Hematopoietic multipotent progenitor cell treated with erythropoietin and hydrocortisone succinate and interleukin-3 and kit ligand, for 17 days (in vitro differentiated cells): ENCODE results near the gene VSTM2L.
"Not testable (repeated sequence)": the region's sequence is repeated elsewhere in the genome, so short reads cannot be mapped to it uniquely, and the experiment has no call there.

Source experiments
- DNase-seq: peaks from one replicate; pipeline ENCODE4 v3.0.0-alpha.2; 2015; ENCODE audit warnings: low spot score

The VSTM2L gene, protein sequence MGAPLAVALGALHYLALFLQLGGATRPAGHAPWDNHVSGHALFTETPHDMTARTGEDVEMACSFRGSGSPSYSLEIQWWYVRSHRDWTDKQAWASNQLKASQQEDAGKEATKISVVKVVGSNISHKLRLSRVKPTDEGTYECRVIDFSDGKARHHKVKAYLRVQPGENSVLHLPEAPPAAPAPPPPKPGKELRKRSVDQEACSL

DNA sequence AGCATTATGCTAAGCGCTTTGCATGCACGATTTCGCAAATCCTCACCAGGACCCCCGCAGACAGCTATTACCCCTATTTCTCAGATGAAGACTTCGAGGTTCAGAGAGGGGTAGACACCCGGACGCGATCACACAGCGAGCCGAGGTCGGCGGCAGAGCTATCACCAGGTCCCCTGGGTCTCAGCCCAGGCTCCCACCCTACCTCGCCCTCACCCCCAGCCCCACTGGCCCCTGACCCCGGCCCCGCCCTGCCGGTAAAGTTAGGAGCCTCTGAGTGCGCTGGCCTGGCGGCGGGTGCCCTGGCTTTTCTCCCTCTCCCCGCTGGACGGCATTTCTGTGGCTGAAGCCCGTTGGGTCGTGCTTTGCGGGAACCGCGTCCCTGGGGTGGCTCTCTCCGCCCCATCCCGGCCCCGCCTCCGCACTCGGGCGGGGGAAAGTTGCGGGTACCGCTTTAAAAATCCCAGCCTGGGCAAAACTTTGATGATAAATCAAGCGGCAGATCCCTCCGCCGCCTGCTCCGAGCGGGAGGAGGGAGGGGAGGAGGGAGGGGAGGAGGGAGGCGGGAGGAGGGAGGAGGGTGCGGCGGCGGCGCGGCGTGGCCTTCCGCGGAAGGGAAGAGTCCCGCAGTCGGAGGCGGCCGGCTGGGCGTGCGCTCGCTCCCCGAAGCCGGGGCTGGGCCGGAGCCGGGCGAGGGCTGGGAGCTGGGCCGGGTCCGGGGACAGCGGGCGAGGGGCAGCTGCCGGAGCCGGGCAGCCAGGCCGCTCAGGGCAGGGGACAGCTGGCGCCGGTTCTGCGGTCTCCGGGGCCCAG is at the start of gene VSTM2L:
Gene VSTM2L, plus strand, starts transcription at position 624 of the 810 bp plus-strand sequence. CDS start 224 bp downstream, outside the sequence.
- DNase-seq: no peak

DNA sequence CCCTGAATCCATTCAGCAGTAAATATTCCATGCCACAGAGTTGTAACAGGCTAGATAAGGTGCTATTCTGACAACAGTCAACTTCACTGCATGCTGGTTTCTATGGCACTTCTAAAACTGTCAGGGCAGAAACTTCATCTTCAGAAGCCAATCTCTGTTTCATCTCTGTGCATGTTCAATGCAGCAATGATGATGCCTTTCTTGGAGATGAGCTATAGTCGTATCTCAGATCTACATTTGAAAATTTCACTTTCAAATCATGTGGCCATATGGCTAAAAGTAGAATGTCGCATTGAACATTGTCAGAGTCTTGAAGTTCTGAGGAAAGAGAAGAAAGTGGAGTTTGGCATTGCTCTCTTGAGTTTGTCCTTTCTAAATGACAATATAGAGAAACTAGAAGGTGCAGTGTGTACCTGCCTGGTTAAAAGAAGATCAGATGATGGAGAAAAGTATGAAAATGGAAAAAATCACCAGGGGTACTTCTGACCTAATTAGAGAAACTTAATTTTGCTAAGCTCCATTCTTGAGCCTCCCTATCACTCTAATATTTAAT is 49.0 kb upstream of the VSTM2L start:
- no peak for DNase-seq

DNA sequence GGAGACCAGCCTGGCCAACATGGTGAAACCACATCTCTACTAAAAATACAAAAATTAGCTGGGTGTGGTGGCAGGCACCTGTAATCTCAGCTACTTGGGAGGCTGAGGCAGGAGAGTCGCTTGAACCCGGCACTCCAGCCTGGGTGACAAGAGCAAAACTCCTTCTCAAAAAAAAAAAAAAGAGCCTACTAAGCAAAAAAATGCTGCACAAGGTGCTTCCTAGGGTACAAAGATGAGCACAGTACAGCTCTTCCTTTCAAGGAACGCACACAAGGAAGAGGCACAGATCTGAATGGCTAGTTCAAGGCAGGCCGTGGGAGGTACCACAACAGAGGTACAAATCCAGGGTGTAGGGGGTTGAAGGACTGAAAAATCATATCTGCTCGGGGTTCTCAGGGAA is 46.9 kb upstream of the VSTM2L start:
- DNase-seq: not testable (repeated sequence)

DNA sequence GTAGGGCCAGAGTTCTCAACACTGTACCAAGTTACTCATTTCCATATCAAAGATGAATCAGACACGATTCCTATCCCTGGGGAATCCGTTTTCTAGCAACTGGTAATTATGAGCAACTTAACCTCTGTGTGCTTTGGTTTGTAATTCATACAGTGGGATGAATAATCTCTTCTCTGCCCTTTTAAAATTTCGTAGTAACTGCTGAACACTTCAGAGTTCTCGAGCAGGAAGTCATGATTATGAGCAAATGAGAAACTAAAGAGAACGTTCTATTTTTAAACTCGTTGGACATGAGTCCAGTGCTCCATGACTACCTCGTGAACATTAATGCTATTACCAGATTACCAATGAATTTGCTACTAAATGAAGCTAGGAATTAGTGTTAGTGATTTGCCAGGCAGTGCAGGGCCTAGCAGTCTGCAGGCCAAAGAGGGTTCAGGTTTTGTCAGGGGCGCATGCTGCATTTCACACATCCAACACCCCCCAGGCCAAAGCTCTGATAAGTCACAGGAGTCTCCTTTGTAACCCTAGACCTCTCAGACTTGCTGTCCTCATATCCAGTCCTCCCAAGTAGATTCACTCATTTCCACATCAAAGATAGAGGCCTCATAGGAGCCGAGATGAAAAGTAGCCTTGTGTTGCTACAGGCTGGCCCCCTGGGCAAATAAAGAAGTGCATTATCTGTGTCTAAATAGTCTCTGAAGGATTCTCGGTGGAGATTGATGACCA is 45.8 kb upstream of the VSTM2L start:
- no peak for DNase-seq

DNA sequence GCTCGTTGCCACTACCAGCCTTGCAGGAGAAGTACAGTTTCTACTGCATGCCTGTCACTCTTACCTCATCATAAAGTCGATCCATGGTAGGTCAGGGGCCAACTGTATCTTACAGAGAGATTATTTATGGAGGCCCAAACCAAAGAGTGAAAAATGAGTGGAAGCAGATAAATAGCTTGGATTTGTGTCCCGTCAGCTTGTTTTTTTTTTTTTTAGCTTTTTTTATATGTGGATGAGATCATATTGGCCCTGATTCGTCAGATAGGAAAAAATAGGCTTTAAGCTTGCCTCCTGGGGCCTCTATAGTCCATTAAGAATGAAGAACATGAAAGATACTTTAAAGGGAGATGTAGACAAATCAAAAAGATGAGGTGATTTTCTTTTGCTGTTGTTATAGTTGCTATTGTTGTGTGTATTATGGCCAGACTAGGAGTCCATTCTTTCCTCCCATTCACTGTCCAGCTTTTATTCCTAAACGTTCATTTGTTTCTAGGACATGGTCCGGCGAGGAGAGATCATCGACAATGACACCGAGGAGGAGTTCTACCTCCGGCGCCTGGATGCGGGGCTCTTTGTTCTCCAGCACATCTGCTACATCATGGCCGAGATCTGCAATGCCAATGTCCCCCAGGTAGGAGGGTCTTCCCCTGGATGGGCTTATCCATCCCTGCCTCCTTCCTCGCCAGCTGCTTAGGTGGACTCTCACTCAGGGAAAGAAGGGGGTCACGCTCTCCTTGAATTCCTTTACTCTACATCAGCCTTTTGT is 43.3 kb upstream of the VSTM2L start:
- DNase-seq: no peak

DNA sequence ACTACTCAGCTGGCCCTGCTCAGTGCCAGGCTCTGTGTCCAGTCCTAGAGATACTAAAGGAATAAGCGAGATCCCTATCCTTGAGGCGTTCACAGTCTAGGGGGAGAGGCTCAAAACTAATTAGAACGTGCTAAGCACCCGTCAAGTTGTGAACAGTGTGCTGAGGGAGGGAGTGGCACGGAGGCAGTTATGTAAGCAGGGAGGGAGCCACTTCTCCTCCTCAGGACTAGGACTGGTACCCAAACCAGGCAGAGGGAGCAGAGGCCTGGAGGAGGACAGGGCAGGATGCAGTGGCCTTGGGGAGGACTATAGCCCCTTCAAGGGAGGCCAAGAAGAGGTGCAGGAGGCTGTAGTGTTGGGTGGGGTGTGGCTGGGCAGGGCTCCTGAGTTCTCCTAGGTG is 39.6 kb upstream of the VSTM2L start:
- no peak for DNase-seq

DNA sequence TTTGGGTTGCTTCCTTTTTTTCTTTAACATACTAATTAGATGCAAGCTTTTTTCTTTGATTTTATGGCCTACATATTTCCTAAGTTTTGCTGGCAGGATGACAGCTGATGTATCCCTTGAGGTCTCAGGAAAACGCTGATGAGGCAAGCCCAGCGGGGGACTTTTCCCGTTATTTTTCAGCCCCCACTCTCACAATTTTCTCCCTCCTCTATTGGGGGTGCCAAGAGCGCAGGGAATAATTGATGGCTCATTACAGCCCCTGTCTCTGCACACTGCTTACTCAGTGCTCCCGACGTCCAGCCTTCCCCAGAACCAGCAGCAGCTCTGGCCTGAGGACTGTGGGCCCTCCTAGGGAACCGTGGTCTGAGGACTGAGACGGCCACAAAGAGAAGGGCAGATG is 38.6 kb upstream of the VSTM2L start:
- DNase-seq: no peak

DNA sequence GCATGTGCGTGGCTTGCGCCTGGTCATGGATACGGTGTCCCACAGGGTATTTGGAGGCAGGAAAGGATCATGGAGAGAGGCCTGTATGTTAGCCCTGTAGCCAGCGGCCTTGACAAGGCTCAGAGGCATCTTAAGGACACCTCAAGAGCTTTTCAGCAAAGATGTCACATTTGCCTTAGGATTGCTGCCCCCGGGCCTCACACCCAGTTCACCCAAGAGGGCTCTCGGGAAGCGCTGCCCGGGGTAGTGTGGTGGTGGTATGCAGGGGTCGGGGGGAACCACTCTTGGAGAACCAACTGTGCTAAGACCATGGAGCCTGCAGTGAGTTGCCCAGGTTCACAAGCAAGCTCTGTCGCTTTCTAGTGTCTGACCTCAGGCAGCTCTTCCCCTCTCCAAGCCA is 36.9 kb upstream of the VSTM2L start:
- DNase-seq: no peak

DNA sequence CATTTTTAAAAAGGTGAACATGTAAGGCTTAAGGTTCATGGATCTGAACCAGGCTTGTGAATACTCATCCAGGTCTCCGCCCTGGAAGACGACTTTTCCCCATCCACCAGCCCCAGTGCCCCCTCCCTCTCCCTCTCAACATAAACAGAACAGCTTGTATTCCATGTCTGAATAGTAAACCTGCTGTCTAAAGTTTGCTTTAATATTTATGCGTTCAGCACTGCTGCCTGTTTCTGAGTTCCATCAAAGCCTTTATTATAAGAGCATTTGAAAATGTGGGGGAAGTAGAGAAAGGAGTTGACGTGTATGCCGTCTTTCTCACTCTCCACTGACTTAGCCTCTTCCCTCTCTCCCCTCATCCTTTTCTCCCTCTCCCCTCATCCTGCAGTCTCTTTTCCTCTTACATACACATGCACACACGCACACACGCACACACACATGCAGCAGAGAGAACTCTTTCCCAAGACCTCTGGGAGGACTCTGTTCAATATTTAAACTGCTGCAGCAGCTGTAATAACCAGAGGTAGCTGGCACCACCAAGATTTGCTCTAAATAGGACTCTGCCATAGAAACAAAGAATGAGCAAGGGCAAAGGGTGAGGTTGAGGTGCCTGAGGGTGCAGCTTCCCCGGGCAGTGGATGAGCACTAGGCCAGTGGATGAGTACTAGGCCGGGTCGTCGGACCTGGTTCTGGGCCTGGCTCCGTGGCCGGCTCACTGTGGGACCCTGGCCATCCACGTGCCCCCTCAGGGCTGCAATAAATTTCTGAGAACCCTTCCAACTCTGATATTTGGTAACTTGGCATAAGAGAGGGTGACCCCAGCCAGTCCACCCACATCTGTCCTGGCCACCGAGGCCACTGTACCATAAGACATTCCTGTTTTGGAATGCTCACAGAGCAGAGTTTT is 35.4 kb upstream of the VSTM2L start:
- no peak for DNase-seq

DNA sequence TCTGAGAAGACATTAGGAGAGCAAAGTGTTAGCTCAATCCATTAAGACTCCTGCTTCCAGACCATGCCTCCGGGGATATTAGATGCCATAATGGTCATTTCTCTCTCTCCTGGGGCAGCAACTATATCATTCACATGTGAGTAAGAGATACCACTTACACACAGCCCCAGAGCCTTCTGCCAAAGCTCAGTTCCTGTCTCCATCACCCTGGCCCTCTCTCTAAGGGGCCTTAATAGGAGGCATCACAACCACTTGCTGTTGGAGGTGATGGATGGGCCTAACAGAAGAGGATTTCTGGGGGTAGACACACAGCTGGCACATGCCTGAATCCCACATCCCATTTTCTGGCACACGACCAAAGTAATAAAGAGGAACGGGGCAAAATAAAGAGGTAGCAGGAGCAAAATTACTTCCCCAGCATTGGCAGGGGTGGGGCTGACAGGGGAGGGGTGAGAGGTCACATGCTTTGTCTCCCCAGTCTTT is 34.0 kb upstream of the VSTM2L start:
- DNase-seq: no peak

DNA sequence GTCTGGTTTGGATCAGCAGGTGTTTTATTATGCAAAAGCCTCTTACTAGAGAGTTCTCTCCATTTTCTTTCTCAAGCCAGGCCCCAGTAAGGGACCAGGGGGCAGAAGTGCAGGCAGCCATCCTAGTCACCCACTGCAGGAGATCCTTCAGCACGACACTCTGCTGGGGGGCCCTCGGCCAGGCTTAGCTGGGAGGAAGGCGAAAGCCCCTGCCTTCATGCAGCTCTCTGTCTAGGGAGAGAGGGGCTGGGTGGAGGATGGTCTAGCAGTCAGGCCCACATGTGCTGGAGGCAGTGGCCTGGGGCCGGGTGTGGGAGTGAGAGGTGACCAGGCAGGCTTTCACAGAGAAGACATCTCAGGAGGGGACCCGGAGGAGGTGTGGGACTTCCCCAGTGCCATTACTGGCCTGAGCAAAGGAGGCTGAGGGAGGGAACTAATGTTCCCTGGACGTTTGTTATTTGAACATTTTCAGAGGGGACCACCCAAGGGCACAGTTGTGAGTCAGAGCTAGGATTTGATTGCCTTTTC is 33.5 kb upstream of the VSTM2L start:
- DNase-seq: no peak

DNA sequence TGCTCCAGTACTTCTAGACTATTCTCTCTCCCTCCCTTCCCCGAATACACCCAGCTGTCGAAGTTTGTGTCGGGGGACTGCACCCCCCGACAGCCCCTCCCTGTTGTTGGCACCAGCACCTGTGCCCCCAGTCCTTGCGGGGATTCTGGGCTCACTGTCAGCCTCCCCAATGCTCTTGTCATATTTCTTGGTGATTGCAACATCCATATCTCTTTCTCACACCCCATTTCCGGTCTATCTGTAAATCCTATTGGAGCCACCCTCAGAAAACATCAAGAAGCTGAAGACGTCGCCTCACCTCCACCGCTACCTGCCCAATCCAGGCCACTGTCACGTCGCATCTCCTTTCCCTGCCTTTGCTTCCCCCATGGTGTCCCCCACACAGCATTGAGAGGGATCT is 32.6 kb upstream of the VSTM2L start:
- DNase-seq: no peak

DNA sequence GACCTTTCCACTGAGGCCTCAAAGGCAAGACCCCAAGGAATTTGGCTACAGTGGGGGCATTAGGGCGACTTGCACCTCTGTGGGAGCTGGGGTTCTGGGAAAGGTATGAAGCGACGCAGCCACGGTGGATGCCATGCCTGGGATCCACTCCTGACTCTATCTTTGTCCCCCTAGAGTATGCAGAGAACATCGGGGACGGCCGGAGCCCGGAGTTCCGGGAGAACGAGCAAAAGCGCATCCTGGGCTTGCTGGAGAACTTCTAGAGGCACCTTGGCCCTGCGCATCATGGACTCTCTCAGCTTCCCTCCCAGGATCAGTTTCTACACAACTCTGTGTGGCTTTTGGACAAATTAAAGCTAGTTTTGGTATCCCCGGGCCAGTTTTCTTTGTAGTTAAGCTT is 31.2 kb upstream of the VSTM2L start:
- no peak for DNase-seq

DNA sequence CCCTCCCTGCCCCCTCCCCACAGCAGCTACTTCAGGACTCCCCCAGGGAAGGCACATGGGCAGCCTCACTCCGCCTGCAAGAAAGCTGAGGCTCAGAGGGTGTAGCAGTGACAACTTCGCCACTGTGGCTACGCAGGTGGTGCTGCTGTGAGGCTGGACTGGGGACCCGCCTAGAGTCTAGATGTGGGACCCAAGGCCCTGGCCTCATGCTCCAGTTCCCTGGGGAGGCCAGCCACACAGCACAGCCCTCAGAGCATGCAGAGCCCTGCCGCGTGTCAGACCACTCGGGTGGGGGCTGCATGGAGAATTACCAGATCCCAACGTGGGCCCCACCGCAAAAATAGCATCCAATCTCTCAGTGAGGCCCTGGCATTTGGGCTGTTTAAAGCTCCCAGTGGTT is 30.8 kb upstream of the VSTM2L start:
- no peak for DNase-seq

DNA sequence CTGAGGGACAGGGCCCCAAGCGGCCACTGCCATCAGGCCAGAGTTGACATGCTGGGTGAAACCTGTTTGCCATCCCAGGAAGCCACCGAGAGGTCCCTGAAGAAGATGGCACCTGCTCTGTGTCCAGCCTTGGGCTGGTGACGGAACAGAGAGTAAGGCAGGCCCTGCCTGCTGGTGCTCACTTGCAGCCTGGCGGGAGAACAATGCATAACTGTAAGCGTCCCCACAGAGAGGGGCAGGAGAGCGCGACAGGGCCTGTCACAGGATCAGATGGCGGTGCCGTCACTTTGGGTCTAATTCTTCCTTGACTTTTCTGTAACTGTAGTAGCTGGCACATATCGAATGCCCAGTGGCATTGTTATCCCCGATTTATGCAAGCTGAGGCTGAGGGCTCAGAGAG is 29.0 kb upstream of the VSTM2L start:
- no peak for DNase-seq

DNA sequence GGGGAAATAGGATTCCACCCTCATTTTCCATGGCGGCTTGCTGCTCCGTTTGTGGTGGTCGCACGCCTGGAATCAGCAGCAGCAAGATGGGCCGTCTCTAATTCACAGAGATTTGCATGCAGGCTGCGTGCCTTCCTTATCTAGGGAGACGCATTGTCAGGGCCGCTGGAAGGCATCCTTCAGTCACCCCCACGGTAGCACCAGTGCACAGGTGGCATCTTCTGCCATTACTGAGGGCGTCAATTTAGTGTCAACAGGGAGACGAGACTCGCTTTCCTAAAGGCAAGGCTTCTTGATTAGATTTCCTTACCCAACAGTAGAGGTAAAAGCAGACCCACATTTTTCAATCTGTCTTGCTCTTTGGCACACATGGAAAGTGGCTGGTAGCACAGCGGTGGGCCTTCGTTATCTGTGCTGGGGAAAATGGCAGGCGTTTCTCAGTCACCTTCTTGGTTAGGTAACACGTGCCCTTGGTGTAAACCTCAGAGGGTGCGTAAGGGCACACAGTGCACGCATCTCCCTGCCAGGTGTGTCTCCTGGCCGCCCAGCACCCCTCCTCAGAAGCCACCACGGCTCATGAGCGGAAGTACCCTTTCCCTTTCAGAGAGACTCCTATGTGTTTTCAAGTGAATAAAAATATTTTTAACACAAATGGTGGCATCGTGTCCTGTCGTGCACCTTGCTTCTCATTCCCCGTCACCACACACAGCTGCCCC is 27.3 kb upstream of the VSTM2L start:
- DNase-seq: no peak

DNA sequence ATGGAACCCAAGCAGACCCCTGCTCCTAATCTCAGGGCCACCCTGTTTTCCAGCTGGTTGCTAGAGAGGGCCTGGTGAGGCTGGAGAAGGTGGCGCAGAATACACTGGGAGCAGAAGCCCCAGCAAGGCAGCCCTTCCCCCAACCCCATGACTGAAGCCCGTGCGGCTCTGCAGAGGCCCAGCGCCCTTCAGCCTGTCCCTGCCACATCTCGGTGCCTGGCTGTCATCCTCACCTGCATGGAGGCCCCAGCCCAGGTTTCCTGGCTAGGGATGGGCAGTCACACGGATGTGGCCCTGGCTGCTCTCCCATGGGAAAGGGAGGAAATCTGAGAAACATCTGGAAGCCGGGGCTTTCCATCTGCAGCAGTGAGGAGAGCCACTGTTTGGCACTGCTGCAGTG is 26.1 kb upstream of the VSTM2L start:
- no peak for DNase-seq

DNA sequence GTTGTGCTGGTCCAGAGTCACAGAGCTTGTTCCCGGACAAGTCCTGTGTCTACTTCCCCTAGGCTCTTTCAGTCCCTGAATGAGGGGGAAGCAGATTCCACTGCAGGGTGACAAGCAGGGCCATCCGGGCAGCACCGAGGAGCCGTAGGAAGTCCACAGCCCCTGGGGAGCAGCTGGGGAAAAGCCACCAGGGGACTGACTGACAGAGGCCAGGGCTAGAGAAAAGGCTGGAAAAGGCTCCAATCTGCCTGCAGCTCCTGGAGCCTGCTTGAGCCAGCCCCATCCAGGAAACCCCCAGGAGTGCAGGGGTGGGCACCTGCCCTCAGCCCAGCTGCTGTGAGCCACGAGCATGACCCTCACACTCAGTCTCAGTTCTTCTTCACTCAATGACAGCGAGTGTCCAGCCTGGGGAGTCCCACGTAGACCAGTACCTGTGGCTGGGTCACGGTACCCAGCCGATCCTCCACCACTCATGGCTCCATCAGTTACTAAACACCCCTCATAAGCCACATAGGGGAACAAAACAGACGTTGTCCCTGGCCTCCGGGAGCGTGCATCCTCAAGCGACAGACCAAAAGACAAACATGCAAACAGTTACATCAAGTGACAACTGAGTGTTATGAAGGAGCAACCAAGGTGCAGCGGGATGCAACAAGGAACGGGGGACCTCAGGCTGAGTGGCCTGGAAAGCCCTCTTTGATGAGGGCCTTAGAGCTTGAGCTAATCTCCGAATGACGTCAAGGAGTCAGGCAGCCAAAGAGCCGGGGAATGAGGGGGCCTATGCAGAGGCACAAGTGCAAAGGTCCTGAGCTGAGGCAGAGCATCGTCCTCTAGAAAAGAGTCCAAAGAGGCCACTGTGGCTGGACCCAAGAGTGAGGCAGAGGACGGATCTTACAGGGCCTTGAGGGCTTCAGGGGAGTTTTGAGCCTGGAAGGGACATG is 24.8 kb upstream of the VSTM2L start:
- DNase-seq: no peak
